K562 (cell line): Measurements from ENCODE around the gene AGRN. TPM values are rescaled to one million over a fixed set of nuclear protein-coding genes. Genes with fewer than 3 reads are reported as not detected.

Source experiments
- ATAC-seq: fragments of 200-7000 bp; cut with Tn5 transposase; 3 replicates; pipeline ENCODE4 v1.9.1; 2020; ENCODE audit warnings: moderate library complexity
- BruUV-seq: library from RNA; stranded (reverse); fragments of 400-500 nt; replicated peaks from 2 replicates; lab custom pipeline; 2021; lab: Mats Ljungman, UMichigan
- CTCF ChIA-PET: fragments of 300-600 bp; formaldehyde crosslinking; extraction: SDS; loops from one replicate; lab custom pipeline; 2021; ENCODE audit warnings: low intra/inter-chr PET ratio; lab: Yijun Ruan, JAX
- POLR2A ChIA-PET: fragments of 300-600, 350-650 bp; sonication (Branson Sonifier 250); formaldehyde crosslinking; extraction: SDS; loops from one replicate; lab custom pipeline; 2021; ENCODE audit warnings: antibody characterized with exemption, inconsistent platforms; lab: Yijun Ruan, JAX
- DNase-seq, 4 experiments: peaks; one replicate each; pipeline versions ENCODE4 v3.0.0 to v3.0.0-alpha.2; 2011 to 2018; ENCODE audit warnings: low spot score in 3 of 4, mixed read lengths in 3 of 4; ENCODE audit errors: extremely low read depth in 1 of 4
- FAIRE-seq: peaks from 2 replicates; lab custom pipeline; 2011; peaks lifted over from hg19 to GRCh38; lab: Jason Lieb, UNC
- H2AFZ ChIP-seq: 2 replicates; pipeline ENCODE4 v1.6.0; 2011; ENCODE audit warnings: low read depth, low read length, control low read depth, inconsistent platforms
- H3K27ac ChIP-seq: fragments of 200-600 bp; 3 replicates; pipeline ENCODE4 v1.8.0; 2011; ENCODE audit warnings: low read depth, mild to moderate bottlenecking, control low read depth, inconsistent platforms, low read length, moderate library complexity, mixed read lengths; ENCODE audit errors: extremely low read depth
- H3K27me3 ChIP-seq, 2 experiments: fragments of 300-600 bp in 1 of 2; 2 replicates in 1 of 2; 3 replicates in 1 of 2; pipeline versions ENCODE4 v1.6.0 to v1.8.0; 2011; ENCODE audit warnings: inconsistent platforms in 2 of 2, low read length in 2 of 2, mild to moderate bottlenecking in 1 of 2, mixed read lengths in 1 of 2, moderate library complexity in 1 of 2; ENCODE audit not compliant: control insufficient read depth in 2 of 2, insufficient read depth in 2 of 2
- H3K36me3 ChIP-seq: fragments of 300-600 bp; 3 replicates; pipeline ENCODE4 v1.8.0; 2011; ENCODE audit warnings: mild to moderate bottlenecking, low read length, inconsistent platforms; ENCODE audit not compliant: control insufficient read depth, insufficient read depth
- H3K4me1 ChIP-seq, 2 experiments: fragments of 200-600 bp in 1 of 2; replicated peaks in 1 of 2; 2 replicates in 1 of 2; 3 replicates in 1 of 2; pipeline versions ENCODE4 v1.5.1 to v1.8.0; 2011; ENCODE audit warnings: inconsistent platforms in 2 of 2, low read length in 2 of 2, mild to moderate bottlenecking in 1 of 2, mixed read lengths in 1 of 2, moderate library complexity in 1 of 2; ENCODE audit not compliant: control insufficient read depth in 2 of 2, insufficient read depth in 2 of 2
- H3K4me2 ChIP-seq: 2 replicates; pipeline ENCODE4 v1.6.1; 2011; ENCODE audit warnings: low read length, control low read depth, inconsistent platforms, mixed read lengths; ENCODE audit not compliant: insufficient read depth
- H3K4me3 ChIP-seq: fragments of 200-600 bp; sonication (generic), shearing (Covaris generic); 2 replicates; pipeline ENCODE4 v1.5.1; 2016; ENCODE audit warnings: control low read depth, inconsistent platforms
- H3K79me2 ChIP-seq: fragments of 200-600 bp; 3 replicates; pipeline ENCODE4 v1.8.0; 2011; ENCODE audit warnings: low read length, inconsistent platforms; ENCODE audit not compliant: control insufficient read depth, insufficient read depth
- H3K9ac ChIP-seq, 2 experiments: 2 replicates each; pipeline versions ENCODE4 v1.6.0 to v1.6.1; 2011; ENCODE audit warnings: low read depth in 2 of 2, low read length in 2 of 2, control low read depth in 1 of 2, inconsistent platforms in 1 of 2, mild to moderate bottlenecking in 1 of 2, mixed read lengths in 1 of 2; ENCODE audit not compliant: insufficient read depth in 1 of 2
- H3K9me1 ChIP-seq: one replicate; pipeline ENCODE4 v1.6.0; 2011; ENCODE audit warnings: inconsistent platforms, mild to moderate bottlenecking, low read length, moderate library complexity; ENCODE audit not compliant: control insufficient read depth, insufficient read depth
- H3K9me3 ChIP-seq: replicated peaks from 2 replicates; pipeline ENCODE4 v1.5.1; 2011; ENCODE audit warnings: low read depth, low read length, inconsistent platforms; ENCODE audit not compliant: control insufficient read depth, insufficient read depth
- H4K20me1 ChIP-seq: replicated peaks from 2 replicates; pipeline ENCODE4 v1.6.1; 2011; ENCODE audit warnings: low read length, inconsistent platforms, mixed read lengths; ENCODE audit not compliant: control insufficient read depth, insufficient read depth
- FOXA3 ChIP-seq, 2 experiments: fragments of 450-650 bp in 1 of 2; sonication (generic) in 1 of 2; formaldehyde crosslinking; IDR thresholded peaks in 1 of 2; conservative IDR thresholded peaks in 1 of 2; 2 replicates each; pipeline versions ENCODE4 v1.4.0 to v1.8.0; 2020 to 2022; ENCODE audit warnings: mild to moderate bottlenecking in 2 of 2, missing genetic modification reagents in 1 of 2
- GATA2 ChIP-seq: sonication (generic); formaldehyde crosslinking; IDR thresholded peaks from 2 replicates; pipeline ENCODE4 v1.4.0; 2020; ENCODE audit warnings: mild to moderate bottlenecking, missing genetic modification reagents
- HEY1 ChIP-seq: fragments of 250-450 bp; sonication (Bioruptor Pico); IDR thresholded peaks from 2 replicates; pipeline ENCODE4 v1.5.0; 2020; ENCODE audit warnings: mild to moderate bottlenecking, moderate library complexity, borderline replicate concordance
- LEF1 ChIP-seq: fragments of 450-650 bp; IDR thresholded peaks from 2 replicates; pipeline ENCODE4 v1.6.1; 2016; ENCODE audit warnings: mild to moderate bottlenecking
- POLR2G ChIP-seq: fragments of 200-400 bp; formaldehyde crosslinking; IDR thresholded peaks from 2 replicates; pipeline ENCODE4 v1.6.1; 2017; ENCODE audit warnings: low read depth, mild to moderate bottlenecking, antibody characterized with exemption, low read length, moderate library complexity
- RBFOX2 ChIP-seq: fragments of 200-400 bp; formaldehyde crosslinking; IDR thresholded peaks from 2 replicates; pipeline ENCODE4 v1.6.1; 2017; ENCODE audit warnings: low read depth, mild to moderate bottlenecking, low read length, moderate library complexity
- TEAD4 ChIP-seq, 2 experiments: sonication (generic) in 1 of 2; formaldehyde crosslinking in 1 of 2; IDR thresholded peaks; 2 replicates each; pipeline versions ENCODE4 v1.6.1 to v1.8.0; 2012 to 2022; ENCODE audit warnings: borderline replicate concordance in 1 of 2, inconsistent platforms in 1 of 2, low read length in 1 of 2, mild to moderate bottlenecking in 1 of 2, missing genetic modification reagents in 1 of 2
- ZC3H11A ChIP-seq: IDR thresholded peaks from 2 replicates; pipeline ENCODE4 v1.6.1; 2012; ENCODE audit warnings: low read depth, low read length, improper control_type of control experiment
- ZNF184 ChIP-seq: sonication (generic); formaldehyde crosslinking; IDR thresholded peaks from 2 replicates; pipeline ENCODE4 v1.5.0; 2020; ENCODE audit warnings: missing genetic modification reagents
- ZNF431 ChIP-seq: sonication (generic); formaldehyde crosslinking; IDR thresholded peaks from 2 replicates; pipeline ENCODE4 v1.8.0; 2022; ENCODE audit warnings: mild to moderate bottlenecking, missing genetic modification reagents
- ZNF76 ChIP-seq: fragments of 250-450 bp; sonication (Bioruptor Pico); IDR thresholded peaks from 2 replicates; pipeline ENCODE4 v1.4.0; 2020; ENCODE audit warnings: mild to moderate bottlenecking, moderate library complexity, borderline replicate concordance
- WGBS: fragments of 100-300 bp; shearing (Covaris generic); methylation state at CpG from one replicate; pipeline ENCODE4 v1.1.6; 2016; ENCODE audit warnings: low coverage, mixed read lengths; ENCODE audit not compliant: insufficient coverage; ENCODE audit errors: missing lambda C conversion rate; 5-methylcytosine and 5-hydroxymethylcytosine counted together
- in situ Hi-C: fragments of 300-500 bp; cut with MboI; formaldehyde crosslinking; loops from 4 replicates; pipeline ENCODE4 v1.15.0; 2018; ENCODE audit warnings: inconsistent platforms, mixed read lengths
- intact Hi-C: fragments of 100-400 bp; cut with micrococcal nuclease; formaldehyde crosslinking; loops from 2 replicates; pipeline ENCODE4 v1.14.2; 2022
- polyA plus RNA-seq, 8 experiments: library from polyadenylated mRNA; depleted of rRNA in 4 of 8; stranded (reverse) in 5 of 8; unstranded in 3 of 8; fragments of >200 nt; fragmentation: Nextera tagmentation in 2 of 8; fragmentation: Illumina TruSeq in 1 of 8; extraction: Ambion mirVana in 2 of 8; extraction: Trizol in 1 of 8; gene quantifications; 2 replicates each; pipeline versions ENCODE4 v1.2.1 to v1.2.3, GENCODE V29; 2011 to 2014; ENCODE audit warnings: inconsistent platforms in 1 of 8, missing spikeins in 1 of 8
- total RNA-seq, 7 experiments: library from RNA; depleted of rRNA in 6 of 7; stranded (reverse); fragments of >200 nt in 6 of 7; fragmentation: Illumina TruSeq in 2 of 7; extraction: Trizol in 2 of 7; gene quantifications; 2 replicates each; pipeline versions ENCODE4 v1.2.1 to v1.2.3, GENCODE V29; 2011 to 2021; ENCODE audit warnings: low replicate concordance in 1 of 7
- TF ChIP-seq, protein P1 (sequence below), 2 experiments: fragments of 450-650 bp in 1 of 2; sonication (generic) in 1 of 2; formaldehyde crosslinking; conservative IDR thresholded peaks; 2 replicates each; pipeline versions ENCODE4 v1.4.0 to v1.8.1; 2020 to 2022; ENCODE audit warnings: mild to moderate bottlenecking in 1 of 2, missing genetic modification reagents in 1 of 2
- TF ChIP-seq, protein P2 (sequence below): fragments of 450-650 bp; IDR thresholded peaks from 2 replicates; pipeline ENCODE4 v1.6.1; 2016; ENCODE audit warnings: antibody characterized with exemption
- TF ChIP-seq, protein P3 (sequence below), 3 experiments: fragments of 200-800 bp in 1 of 3; sonication (Bioruptor generic) in 1 of 3; sonication (generic) in 1 of 3; formaldehyde crosslinking in 1 of 3; IDR thresholded peaks; 2 replicates each; pipeline versions ENCODE4 v1.6.1 to v1.8.0; 2016 to 2022; ENCODE audit warnings: mild to moderate bottlenecking in 2 of 3, missing compliant biosample characterization in 2 of 3, missing genetic modification characterization in 2 of 3, missing genetic modification reagents in 1 of 3

AGRN gene
- total and polyA plus RNA-seq, 9 of the 15 experiments (the other 6 are each of a cell fraction or from before 2014, with no cell fraction given): 0.04 to 111 (median 18.1) TPM

DNA sequence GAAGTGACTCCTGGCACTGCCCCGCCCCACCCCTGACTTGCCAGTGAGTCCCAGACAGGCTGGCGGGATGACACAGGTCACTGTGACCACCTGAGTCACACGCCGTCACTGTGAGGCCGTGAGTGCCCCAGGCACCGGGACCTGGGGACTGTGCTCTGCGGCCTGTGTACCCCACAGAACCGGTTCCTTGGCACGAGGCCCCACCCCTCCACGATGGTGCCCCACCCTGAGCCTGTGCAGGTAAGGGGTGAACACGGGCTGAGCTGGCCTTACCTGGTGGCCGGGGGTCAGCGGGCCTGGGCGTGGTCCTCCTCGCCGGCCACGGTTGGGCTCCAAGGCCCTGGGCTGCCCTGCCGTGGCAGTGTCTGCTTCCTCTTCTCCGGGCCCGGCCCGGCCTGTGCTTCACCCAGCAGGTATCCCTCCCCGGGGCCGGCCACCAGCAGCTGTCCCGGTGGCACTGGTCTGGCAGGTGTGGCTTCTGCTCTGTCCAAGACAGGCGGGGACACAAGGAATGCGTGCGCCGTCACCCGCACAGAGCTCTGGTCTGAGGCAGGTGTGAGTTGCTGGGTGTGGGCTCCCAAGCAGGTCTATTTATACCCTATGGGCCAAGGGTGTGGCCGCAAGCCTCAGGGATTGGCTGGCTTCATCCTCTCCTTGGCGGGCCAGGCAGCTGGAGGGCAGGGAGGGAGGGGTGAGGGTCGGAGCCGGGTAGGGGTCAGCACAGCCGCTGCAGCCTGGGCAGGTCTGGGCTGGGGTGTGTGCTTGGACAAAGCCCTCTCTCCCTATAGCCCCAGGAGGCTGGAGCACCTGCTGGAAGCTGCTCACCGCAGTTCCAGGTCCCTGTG is 54.0 kb downstream of the AGRN start, which contains the start of gene RNF223 (continued):
- TF ChIP-seq GATA2 (CRISPR knock-in tag) (no peak), ZNF431 (CRISPR knock-in tag) (no peak), POLR2G (0 out of 2 replicates have a peak, but pooled peaks have one; percentile 2)
- TF ChIP-seq, protein P1, sequence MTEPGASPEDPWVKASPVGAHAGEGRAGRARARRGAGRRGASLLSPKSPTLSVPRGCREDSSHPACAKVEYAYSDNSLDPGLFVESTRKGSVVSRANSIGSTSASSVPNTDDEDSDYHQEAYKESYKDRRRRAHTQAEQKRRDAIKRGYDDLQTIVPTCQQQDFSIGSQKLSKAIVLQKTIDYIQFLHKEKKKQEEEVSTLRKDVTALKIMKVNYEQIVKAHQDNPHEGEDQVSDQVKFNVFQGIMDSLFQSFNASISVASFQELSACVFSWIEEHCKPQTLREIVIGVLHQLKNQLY (CRISPR knock-in tag; conservative IDR thresholded peaks at IDR 0.05): no peak

DNA sequence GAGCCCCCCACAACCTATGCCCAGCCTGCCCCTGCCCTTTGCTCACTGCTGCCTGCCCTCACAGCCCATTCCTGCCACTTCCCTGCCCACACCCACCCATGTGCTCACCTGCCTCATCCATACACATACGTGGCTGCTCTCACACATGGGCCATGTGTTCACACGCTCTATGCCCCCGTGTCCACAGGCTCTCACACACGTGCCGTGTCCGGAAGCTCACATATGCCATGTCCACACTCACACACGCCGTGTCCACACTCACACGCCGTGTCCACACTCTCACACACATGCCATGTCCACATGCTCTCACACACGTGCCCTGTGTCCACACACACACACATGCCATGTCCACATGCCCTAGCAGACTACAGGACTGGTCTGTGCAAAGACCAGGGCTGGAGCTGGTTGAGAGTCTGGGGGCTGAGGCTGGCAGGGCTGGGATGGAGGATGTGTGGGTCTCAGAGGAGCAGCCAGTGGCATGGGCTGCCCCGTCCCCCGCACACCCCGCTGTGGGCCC is 54.8 kb downstream of the AGRN start:
- Histone ChIP-seq H3K27me3 (peaks cover 2 to 14% of the 10 kb centered on the region in 2 experiments; a peak in 2 of 5 replicates), H3K4me2 (no peak overlapping the region), H3K9me1 (no peaks in the 10 kb centered on the region), H3K36me3 (no peaks in the 10 kb centered on the region), H3K9me3 (no peaks in the 10 kb centered on the region), H3K79me2 (no peaks in the 10 kb centered on the region), H3K9ac (peak overlapping the region in 1 of 2 experiments; percentile 3; a peak in 1 of 4 replicates), H2AFZ (no peak overlapping the region), H3K4me3 (no peak overlapping the region), H4K20me1 (0 out of 2 replicates have a peak, but pooled peaks cover 7% of the 10 kb centered on the region), H3K27ac (no peak overlapping the region), H3K4me1 (peaks cover 13 to 68% of the 10 kb centered on the region in 2 experiments; a peak in 4 of 5 replicates)
- intact Hi-C loops (no loop called here), in situ Hi-C loops (no loop called here)
- BruUV-seq: no TSS peak
- 41% methylated on average over 14 of the region's 14 CpGs for WGBS
- CTCF ChIA-PET: no interaction called here
- POLR2A ChIA-PET: interaction anchor here (0.6 to 0.9 kb wide), 3 partner anchors 9 to 17 kb away, joined by 3 read pairs; no protein-coding TSS in a partner anchor
- DNase-seq: peak in 1 of 4 experiments; percentile 9
- ATAC-seq: no peak
- FAIRE-seq: peak; percentile 23
- TF ChIP-seq, protein P2, sequence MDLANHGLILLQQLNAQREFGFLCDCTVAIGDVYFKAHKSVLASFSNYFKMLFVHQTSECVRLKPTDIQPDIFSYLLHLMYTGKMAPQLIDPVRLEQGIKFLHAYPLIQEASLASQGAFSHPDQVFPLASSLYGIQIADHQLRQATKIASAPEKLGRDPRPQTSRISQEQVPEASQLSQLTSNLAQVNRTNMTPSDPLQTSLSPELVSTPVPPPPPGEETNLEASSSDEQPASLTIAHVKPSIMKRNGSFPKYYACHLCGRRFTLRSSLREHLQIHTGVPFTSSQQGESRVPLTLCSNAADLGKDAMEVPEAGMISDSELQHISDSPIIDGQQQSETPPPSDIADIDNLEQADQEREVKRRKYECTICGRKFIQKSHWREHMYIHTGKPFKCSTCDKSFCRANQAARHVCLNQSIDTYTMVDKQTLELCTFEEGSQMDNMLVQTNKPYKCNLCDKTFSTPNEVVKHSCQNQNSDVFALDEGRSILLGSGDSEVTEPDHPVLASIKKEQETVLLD: no peak
- TF ChIP-seq, protein P3, sequence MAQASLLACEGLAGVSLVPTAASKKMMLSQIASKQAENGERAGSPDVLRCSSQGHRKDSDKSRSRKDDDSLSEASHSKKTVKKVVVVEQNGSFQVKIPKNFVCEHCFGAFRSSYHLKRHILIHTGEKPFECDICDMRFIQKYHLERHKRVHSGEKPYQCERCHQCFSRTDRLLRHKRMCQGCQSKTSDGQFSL (CRISPR knock-in tag; IDR thresholded peaks at IDR 0.05): peak; percentile 32; the same call in 1 of the 2 replicates
- TF ChIP-seq, protein P3 (tag; IDR thresholded peaks at IDR 0.05): no peak
- no peak for TF ChIP-seq ZC3H11A
- TF ChIP-seq ZNF76 (CRISPR knock-in tag): no peak
- TF ChIP-seq HEY1 (CRISPR knock-in tag): no peak
- no peak for TF ChIP-seq ZNF184 (CRISPR knock-in tag)
- no peak for TF ChIP-seq LEF1
- TF ChIP-seq TEAD4 (IDR thresholded peaks at IDR 0.05; ENCODE audit: low read length): no peak
- TF ChIP-seq TEAD4 (CRISPR knock-in tag; IDR thresholded peaks at IDR 0.05; ENCODE audit: borderline replicate concordance): peak; percentile 78; the same call in 1 of the 2 replicates
- TF ChIP-seq FOXA3 (CRISPR knock-in tag; conservative IDR thresholded peaks at IDR 0.05 in 1 of 2, IDR thresholded peaks at IDR 0.05 in 1 of 2): 0 out of 4 replicates have a peak, but pooled peaks of 1 of the 2 experiments have one; percentile 54
- TF ChIP-seq RBFOX2: no peak
